HG02938 (cell line): ENCODE measurements around the gene MTR.

Experiments used
- ATAC-seq: cut with Tn5 transposase; IDR thresholded peaks from one replicate; pipeline ENCODE4 v1.9.1; 2021; ENCODE audit warnings: mild to moderate bottlenecking, moderate library complexity; ENCODE audit not compliant: unreplicated experiment

MTR gene

DNA sequence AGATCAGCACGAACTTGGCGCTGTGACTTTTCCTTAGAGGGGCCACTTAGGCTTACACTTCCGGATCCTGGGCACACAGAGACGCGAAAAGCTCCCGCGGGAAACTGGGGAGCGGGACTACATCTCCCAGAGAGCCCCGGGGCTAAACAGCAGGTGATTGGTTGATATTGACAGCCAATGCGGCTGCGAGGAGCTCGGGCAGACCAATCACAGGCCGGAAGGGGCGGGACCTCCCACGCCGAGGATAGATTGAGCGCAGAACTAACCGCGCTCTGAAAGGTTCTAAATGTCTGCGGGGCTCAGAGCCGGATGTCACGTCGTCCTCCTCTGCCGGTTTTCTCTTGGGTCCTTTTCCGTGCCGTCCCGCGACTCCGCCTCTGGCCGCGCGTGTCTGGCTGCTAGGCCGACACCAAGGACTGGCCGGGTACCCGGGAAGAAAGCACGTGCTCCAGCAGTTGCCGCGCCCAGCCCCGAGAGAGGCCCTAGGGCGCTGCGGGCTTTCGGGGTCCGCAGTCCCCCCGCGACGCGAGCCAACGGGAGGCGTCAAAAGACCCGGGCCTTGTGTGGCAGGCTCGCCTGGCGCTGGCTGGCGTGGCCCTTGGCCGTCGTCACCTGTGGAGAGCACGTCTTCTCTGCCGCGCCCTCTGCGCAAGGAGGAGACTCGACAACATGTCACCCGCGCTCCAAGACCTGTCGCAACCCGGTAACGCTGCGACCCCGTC, at the start of gene MTR:
Gene MTR (plus strand): TSS at position 258 of the 722 bp plus-strand sequence. CDS start 412 bp downstream, at position 670.
- ATAC-seq, result peak; percentile 97

DNA sequence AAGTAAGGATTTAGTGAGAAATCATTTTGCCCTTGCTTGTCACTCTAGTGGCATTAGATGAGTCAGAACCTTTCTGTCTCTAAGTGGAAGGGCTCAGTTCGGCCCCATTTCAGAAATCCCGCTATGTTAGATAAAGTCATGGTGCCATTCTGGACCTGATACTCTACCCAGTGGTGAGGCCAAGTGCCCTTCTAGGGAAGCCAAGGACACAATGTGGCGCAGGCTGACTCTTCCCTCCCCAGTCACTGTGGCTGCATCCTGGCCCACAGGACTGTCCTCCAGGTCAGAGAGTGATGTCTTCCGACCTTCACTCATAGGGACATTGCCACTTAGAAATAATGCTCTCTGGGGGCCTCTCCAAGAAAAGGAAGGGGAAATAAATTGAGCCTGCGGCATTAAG, 48.3 kb upstream of the MTR start:
- ATAC-seq, result no peak

DNA sequence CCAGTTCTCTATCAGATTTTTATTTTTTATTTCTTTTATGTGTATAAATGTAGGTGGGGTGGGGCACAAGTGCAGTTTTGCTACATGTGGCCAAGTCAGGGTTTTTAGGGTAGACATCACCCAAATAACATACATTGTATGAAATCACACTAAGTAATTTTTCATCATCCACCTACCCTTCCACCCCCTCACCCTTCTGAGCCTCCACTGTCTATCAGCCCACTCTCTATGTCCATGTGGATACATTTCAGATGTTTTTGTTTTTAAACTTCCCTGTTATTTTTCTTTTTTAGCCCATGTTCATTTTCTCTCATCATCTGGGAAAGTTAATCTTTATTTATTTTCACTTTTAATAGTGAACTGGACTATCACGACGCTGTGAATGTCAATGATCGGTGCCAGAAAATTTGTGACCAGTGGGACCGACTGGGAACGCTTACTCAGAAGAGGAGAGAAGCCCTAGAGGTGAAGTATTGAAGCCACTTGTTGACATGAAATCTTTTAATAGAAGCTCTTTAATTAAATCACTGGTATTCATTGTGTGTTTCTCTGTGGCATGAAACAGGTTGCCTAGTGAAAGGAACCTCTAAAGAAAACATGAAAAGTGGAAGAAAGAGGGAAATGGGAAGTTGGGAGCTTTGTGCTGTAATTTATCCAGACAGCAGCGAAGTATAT, 47.6 kb upstream of the MTR start:
- ATAC-seq, result no peak

DNA sequence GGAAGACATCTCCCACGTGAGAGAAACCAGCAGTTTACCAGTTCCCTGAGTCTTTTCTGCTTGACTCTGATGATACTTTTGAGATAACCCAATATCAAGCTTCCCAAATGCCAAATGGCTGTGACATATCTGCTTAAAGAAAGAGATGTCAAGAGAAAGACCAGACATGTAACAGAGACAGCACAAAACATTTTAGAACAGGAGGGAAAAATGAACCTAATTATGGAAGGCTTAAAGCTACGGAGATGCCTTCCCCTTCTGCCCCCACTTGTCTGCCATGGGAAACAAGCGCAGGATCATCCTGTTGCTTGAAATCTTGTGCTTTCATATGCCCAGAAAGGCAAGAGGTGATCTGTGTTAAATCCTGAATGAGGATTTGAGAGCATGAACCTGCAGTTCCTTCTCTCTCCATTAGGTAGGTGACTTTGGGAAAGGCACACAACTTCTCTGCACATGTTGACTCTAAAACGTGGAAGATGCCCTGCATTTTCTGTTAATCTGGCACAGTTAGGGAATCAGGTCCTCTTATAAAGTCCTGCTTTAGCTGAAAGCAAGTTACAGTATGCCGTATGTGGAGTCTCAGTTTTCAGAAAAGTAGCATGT, 46.7 kb upstream of the MTR start:
- ATAC-seq, result no peak

DNA sequence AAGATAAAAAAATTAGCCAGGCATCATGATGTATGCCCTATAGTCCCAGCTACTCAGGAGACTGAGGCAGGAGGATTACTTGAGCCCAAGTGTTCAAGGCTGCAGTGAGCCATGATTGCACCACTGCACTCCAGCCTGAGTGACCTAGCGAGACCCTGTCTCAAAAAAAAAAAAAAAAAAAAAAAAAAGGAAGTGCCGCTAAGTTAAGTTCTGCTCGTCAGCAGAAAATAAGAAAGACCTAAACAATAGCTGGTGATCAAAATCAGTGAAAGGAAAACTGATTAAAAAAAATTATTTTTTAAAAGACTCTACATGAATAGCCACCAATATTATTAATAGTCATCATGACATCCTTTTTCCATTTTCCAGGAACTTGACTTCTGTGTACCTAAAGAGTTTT, 44.2 kb upstream of the MTR start:
- no peak for ATAC-seq

DNA sequence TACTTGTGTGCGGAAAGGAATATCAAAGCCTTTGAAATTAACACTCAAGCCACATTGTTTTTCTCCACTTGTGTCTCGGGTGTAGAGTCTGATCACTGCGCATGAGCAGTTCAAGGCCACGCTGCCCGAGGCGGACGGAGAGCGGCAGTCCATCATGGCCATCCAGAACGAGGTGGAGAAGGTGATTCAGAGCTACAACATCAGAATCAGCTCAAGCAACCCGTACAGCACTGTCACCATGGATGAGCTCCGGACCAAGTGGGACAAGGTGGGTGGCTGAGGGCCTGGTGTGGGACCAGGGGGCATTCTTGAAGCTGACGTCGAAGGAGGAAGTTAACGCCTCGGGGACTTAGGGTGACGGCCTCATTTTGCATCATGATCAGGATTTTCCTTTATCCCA, 43.7 kb upstream of the MTR start:
- ATAC-seq, result no peak

DNA sequence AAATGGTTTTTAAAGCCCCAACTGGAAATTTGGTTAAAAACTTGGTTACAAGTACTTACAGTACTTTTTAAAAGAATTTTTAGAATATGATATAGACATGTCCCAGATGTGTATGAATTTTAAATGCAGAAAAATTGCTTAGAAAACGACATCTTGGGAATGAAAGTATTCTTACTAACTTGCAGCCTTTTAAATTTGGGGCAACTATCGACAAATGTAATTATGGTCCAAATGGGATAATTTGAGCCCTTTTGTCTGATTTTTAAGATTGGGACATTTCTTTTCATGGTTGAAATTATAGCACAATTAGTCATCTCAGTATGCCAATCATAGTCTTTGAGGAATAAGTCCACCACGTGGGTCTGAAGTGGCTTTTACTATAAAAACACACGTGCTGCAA, 43.2 kb upstream of the MTR start:
- ATAC-seq, result no peak

DNA sequence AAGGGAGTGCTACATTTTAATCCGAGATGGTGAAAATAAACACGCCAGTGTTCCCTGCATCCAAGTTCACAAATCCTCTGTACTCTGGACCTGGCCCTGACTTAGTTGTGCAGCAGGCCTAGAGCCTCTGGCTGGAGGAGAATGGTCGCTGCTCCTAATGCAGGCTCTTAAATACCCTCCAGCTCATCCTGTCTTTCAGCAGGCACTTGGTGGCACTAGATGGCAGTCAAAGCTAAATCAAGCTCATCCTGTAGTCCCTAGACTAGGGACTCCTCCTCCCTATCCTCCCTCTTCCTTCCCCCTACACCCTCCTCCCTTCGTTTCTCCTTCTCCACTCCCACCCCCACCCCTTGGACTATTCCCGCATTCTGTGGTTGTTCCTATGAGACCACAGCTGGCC, 41.6 kb upstream of the MTR start:
- no peak for ATAC-seq

DNA sequence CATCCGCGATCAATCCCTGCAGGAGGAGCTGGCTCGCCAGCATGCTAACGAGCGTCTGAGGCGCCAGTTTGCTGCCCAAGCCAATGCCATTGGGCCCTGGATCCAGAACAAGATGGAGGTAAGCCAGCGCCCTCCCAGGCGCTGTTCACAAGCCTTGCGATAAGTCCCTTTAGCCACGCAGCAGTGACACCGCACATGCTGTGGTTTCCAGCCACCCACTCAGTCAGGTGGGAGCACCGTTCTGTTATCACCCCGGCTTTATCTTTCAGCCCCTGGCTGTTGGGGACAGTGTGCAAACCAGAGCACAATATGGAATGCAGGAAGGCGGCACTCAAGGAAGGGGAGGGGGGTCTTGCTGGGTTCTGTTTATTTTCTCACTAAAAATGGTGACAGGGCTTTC, 41.1 kb upstream of the MTR start:
- ATAC-seq, result no peak

DNA sequence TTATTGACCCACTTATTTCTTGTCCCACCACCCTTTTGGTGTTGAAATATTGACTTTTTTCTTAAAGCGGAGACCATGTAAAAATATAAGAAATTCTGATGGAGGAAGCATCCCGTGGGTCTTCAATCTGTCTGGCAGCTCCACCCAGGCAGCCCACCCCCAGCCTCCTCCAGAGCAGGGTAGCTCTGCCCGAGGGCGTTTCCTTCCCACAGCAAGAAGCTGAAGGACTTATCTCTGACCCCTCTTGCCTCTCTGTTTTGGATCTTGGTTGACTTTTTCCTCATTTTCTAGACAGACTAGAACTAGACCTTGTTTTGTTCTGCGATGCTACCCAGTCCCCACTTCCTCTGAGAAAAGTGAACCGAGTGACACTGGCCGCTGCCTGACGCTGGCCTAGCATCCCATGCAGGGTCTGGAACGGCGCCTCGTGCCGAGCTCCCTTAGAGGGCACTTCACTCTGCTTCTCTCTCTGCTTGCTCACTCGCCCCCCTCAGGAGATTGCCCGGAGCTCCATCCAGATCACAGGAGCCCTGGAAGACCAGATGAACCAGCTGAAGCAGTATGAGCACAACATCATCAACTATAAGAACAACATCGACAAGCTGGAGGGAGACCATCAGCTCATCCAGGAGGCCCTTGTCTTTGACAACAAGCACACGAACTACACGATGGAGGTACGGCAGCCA, 40.4 kb upstream of the MTR start:
- ATAC-seq, result no peak

DNA sequence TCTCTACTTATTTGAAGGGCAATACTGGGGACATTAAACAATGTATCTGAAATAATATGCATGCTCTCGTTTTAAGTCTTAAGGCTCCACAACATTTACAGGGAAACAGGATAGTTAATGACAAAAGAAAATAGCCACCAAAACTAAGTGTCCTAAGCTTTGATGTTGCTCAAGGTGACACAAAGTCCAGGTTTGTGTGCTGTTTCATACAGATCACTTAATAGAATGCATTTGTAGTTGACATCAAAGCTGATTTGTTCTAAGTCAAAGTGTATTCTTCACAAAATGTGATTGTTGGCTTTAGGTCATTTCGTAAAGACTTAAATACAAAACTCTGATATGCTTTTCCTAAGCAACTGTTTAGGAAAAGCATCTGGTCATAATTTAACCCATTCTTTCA, 37.5 kb upstream of the MTR start:
- no peak for ATAC-seq

DNA sequence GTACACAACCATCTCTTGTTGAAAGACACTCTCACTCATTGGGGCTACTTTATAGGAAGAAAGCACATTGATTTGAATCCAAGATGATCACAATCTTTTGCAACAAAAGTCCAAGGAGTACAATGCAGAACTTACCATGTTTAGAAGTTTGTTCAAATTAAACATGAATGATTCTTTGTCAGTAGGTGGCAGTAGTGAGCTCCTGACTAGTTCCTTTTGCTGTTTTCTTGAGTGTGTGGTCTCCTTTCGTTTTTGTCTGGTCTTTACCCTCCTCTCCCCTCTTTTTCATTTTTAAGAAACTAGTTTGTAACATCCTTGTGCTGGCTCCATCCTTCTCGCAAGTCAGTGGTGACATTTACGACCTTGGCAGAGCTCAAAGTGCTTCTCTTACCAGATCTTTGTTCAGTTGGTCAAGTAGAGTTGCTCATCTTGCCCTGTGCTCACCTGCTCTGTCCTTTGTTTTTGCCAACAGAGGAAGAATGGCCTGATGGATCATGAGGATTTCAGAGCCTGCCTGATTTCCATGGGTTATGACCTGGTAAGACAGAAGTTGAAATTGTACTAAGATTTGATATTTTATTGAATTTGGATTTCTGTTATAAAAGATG, 35.7 kb upstream of the MTR start:
- ATAC-seq, result no peak

DNA sequence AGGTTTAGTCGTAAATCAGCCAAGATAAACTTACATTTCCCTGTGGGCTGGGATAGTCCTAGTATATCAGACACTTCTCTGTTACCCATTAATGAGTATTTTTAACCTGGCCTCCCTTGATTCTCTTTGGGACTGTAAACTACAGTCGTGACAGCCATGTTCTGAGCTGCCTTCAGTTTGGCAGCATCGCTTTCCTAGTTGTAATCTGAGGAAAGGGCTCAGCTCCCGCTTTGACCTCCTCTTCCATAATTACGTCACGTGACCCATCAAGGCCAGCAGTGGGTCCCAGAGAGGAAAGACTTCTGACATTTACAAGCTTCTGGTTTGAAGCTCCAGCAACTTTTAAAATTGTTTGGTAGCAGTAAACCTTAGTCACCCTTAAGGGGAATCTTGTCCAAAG, 34.6 kb upstream of the MTR start:
- no peak for ATAC-seq

DNA sequence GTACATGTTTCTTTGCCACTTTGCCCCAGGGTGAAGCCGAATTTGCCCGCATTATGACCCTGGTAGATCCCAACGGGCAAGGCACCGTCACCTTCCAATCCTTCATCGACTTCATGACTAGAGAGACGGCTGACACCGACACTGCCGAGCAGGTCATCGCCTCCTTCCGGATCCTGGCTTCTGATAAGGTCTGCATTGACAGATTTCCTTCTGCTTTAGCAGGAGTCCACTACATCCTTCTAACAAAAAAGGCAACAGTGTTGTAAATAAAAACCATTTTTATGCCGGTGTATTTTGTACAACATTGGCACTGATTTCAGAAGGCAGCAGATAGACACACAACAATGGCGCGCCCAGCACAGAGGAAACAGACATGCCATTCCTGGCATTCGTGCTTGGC, 34.1 kb upstream of the MTR start:
- ATAC-seq, result no peak

DNA sequence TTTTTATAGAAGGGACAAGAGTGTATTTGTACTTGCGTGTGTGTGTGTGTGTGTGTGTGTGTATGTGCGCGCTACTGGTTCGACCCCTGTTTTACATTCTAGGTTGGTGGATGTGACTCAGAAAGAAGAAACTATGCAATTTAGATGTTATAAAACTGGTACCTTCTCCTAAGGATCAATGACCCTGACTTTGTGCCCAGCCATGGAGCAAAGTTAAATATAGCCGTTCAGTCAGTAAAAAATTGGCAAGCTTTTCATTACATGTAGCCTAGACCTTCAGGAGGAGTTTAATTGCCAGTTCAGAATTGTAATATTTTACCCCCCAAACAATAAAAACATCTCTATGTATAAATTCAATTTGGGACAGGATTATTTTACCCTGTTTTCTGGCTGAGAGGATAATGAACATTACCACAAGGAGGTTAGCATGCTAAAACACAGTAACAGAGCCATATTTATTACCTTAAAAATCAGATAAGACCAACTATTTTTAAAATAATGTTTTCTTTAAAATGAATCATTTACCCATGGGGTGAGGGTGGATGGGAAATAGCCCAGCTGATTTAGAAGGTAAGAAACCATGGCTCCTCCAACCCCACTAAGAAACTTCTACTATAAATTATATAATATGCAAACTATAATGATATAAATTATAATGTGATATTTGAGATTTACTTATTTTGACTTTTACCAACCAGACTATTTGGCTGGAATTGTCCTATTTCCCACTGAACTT, 33.5 kb upstream of the MTR start:
- no peak for ATAC-seq

DNA sequence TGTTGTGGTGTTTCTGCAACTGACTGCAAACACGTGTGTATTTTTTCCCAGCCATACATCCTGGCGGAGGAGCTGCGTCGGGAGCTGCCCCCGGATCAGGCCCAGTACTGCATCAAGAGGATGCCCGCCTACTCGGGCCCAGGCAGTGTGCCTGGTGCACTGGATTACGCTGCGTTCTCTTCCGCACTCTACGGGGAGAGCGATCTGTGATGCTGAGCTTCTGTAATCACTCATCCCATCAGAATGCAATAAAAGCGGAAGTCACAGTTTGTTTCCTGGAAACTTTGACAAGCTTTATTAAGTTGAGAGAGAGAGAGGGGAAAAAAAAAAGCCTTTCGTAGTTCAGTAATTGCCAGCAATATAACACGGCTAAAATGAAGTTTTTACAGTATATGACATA, 32.7 kb upstream of the MTR start:
- no peak for ATAC-seq

DNA sequence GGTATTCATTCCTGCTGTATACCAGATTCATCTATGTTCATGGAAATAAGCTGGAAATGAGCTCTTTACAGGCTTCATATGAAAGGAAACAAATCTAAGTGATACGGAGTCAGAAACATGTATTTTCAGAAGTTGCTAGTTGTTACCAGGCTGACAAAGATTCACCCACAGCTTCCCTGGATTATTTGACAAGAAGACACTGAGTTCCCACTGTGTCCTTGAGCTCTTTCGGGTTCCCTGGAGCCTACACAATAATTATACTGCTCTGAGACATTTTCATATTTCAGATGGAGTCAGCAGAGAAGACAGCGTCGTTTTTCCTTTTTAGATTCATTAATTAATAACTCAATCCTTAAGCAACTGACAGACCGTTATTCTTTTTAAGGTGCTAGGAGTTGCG, 29.3 kb upstream of the MTR start:
- ATAC-seq, result no peak

DNA sequence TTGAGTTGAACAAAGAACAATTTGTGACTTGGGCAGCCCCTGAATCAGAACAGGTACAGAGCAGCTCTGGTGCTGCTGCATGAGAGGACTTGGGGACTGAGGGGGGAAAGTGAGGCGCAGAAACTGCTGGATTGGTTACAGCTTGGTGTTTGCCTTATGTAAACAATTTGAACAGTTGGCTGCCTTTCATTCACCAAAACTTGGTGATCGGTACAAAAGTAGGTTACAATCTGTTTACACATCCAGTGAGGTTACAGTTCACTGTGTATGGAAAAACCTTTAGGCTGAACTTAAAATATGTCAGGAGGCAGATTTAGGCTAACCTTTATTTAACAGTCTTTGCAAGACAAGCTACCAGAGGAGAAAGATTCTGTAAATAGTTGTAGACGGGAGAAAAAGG, 28.6 kb upstream of the MTR start:
- no peak for ATAC-seq

DNA sequence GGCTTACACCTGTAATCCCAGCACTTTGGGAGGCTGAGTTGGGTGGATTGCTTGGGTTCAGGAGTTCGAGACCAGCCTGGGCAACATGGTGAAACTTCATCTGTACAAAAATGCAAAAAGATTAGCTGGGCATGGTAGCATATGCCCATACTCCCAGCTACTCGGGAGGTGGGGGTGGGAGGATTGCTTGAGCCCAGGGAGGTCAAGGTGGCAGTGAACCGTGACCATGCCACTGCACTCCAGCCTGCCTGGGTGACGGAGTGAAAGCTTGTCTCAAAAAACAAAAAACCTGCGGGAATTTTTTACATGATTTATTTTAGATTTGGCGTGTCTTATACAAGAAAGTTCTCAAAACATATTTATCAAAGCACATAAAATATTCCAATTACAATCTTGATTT, 27.8 kb upstream of the MTR start:
- ATAC-seq, result no peak

DNA sequence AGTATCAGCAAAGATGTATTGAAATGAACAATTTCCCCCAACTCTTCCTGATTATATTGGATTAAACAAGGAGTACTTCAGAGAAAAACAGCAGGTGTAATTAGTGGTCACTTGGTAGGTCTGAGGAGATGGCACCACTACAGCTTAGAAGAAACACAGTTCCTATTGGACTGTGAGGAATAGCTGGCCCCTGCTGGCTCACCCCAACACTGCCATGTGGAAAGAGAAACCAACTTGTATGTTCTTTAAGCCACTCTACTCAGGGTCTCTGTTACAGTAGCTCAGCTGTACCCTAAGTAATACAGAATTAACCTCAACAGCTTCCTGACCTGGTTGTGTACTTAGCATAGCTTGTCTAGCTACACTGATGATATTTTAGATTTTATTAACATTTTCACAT, 26.5 kb upstream of the MTR start:
- no peak for ATAC-seq

DNA sequence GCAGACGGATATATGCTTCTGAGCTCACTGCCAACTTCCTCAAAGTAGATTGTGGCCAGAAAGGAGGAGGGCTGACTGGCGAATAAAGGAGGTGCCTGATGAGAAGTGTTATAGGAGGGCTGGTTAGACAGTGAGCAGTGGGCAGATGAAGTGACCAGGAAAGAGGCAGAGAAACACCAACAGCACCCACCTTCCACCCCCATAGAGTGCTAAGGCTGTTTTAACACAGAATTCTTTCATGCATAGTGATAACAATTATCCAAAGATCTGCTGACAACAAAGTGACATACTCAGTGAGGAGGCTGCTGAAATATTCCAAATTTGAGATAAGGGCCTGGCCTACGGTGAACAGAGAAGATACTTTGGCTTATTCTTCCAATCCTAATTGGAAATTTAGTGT, 21.2 kb upstream of the MTR start:
- no peak for ATAC-seq
